OCI-LY1 (cell line): ENCODE data around the gene ISG20.

Source experiments
- EZH2 ChIP-seq: fragments of 200-600 bp; sonication (generic), shearing (Covaris generic); IDR thresholded peaks from 2 replicates; pipeline ENCODE4 v1.8.0; 2017; ENCODE audit warnings: borderline replicate concordance, mixed run types, mild to moderate bottlenecking, antibody characterized with exemption, low read length, moderate library complexity, mixed read lengths
- TF ChIP-seq, protein P1 (sequence below): fragments of 200-600 bp; sonication (generic), shearing (Covaris generic); IDR thresholded peaks from 2 replicates; pipeline ENCODE4 v1.5.1; 2017; ENCODE audit warnings: mild to moderate bottlenecking, antibody characterized with exemption, low read length, moderate library complexity, mixed read lengths

GRCh38 chr15:88612186-88612796, 26.5 kb upstream of the ISG20 start:
- TF ChIP-seq, protein P1, sequence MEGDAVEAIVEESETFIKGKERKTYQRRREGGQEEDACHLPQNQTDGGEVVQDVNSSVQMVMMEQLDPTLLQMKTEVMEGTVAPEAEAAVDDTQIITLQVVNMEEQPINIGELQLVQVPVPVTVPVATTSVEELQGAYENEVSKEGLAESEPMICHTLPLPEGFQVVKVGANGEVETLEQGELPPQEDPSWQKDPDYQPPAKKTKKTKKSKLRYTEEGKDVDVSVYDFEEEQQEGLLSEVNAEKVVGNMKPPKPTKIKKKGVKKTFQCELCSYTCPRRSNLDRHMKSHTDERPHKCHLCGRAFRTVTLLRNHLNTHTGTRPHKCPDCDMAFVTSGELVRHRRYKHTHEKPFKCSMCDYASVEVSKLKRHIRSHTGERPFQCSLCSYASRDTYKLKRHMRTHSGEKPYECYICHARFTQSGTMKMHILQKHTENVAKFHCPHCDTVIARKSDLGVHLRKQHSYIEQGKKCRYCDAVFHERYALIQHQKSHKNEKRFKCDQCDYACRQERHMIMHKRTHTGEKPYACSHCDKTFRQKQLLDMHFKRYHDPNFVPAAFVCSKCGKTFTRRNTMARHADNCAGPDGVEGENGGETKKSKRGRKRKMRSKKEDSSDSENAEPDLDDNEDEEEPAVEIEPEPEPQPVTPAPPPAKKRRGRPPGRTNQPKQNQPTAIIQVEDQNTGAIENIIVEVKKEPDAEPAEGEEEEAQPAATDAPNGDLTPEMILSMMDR: no peak
- no peak for TF ChIP-seq EZH2
